ENCODE results near the gene APLF. TPM values are rescaled to one million over a fixed set of nuclear protein-coding genes. Genes with fewer than 3 reads are reported as not detected.
"Not testable (repeated sequence)": the region's sequence is repeated elsewhere in the genome, so short reads cannot be mapped to it uniquely, and the experiment has no call there.

APLF gene
- total RNA-seq, 4 donors from 2014 or later, result 2.9 to 28.5 (median 8.1) TPM

DNA sequence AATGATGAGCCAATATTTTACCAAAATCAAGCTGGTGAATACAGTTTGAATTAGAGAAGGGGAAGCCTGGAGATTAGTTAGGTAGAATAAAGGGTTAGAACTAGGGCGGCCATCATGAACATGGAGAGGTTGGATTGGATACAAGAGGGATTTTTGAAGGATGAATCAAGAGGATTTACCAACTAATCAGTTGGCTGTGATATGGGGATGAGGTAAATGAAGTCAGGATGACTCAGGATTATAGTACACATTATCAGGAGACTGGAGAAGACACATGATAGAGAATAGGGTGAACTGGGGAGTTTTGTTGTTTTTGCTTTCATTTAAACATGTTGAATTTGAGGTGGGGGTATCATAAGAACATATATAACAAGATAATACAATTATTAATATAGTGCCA lies 102.2 kb downstream of the APLF start:
- in situ Hi-C loops (cut with MboI; ENCODE audit: low pct_ligation_motif_present in 1 of 4, low pct_unique_long_range_greater_than_20kb in 1 of 4, low sequenced_read_pairs in 3 of 4) (no loop called here), intact Hi-C loops (cut with DNase I; ENCODE audit: low total_unique reads) (no loop called here)
- Histone ChIP-seq H3K36me3 (no peaks in the 10 kb centered on the region), H3K4me1 (no peaks in the 10 kb centered on the region), H3K9me3 (no peaks in the 10 kb centered on the region), H3K4me3 (no peak overlapping the region), H3K27ac (no peak overlapping the region), H3K27me3 (no peaks in the 10 kb centered on the region)
- TF ChIP-seq EP300 (IDR thresholded peaks at IDR 0.05; ENCODE audit: low read depth), result no peak
- no peak for TF ChIP-seq POLR2A (IDR thresholded peaks at IDR 0.05)
- no peak for TF ChIP-seq POLR2AphosphoS5 (IDR thresholded peaks at IDR 0.05)
- TF ChIP-seq, protein P1, sequence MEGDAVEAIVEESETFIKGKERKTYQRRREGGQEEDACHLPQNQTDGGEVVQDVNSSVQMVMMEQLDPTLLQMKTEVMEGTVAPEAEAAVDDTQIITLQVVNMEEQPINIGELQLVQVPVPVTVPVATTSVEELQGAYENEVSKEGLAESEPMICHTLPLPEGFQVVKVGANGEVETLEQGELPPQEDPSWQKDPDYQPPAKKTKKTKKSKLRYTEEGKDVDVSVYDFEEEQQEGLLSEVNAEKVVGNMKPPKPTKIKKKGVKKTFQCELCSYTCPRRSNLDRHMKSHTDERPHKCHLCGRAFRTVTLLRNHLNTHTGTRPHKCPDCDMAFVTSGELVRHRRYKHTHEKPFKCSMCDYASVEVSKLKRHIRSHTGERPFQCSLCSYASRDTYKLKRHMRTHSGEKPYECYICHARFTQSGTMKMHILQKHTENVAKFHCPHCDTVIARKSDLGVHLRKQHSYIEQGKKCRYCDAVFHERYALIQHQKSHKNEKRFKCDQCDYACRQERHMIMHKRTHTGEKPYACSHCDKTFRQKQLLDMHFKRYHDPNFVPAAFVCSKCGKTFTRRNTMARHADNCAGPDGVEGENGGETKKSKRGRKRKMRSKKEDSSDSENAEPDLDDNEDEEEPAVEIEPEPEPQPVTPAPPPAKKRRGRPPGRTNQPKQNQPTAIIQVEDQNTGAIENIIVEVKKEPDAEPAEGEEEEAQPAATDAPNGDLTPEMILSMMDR (IDR thresholded peaks at IDR 0.05), result no peak
- no peak for DNase-seq
- 97 to 100% methylated on average over 1 of the region's 1 CpG for WGBS, 2 donors (ENCODE audit: low coverage in 1 of 2)

DNA sequence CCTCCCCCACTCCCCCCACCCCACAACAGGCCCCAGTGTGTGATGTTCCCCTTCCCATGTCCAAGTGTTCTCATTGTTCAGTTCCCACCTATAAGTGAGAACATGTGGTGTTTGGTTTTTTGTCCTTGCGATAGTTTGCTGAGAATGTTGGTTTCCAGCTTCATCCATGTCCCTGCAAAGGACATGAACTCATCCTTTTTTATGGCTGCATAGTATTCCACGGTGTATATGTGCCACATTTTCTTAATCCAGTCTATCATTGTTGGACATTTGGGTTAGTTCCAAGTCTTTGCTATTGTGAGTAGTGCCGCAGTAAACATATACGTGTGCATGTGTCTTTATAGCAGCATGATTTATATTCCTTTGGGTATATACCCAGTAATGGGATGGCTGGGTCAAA lies 103.0 kb downstream of the APLF start:
- H3K4me3 ChIP-seq; H3K4me1 ChIP-seq; H3K27me3 ChIP-seq; H3K9me3 ChIP-seq; DNase-seq; intact Hi-C loops (cut with DNase I; ENCODE audit: low total_unique reads); H3K27ac ChIP-seq; in situ Hi-C loops (cut with MboI; ENCODE audit: low pct_ligation_motif_present in 1 of 4, low pct_unique_long_range_greater_than_20kb in 1 of 4, low sequenced_read_pairs in 3 of 4); H3K36me3 ChIP-seq: not testable (repeated sequence)
- WGBS, 2 donors (ENCODE audit: low coverage in 1 of 2), result 89 to 100% methylated on average over 4 of the region's 4 CpGs

DNA sequence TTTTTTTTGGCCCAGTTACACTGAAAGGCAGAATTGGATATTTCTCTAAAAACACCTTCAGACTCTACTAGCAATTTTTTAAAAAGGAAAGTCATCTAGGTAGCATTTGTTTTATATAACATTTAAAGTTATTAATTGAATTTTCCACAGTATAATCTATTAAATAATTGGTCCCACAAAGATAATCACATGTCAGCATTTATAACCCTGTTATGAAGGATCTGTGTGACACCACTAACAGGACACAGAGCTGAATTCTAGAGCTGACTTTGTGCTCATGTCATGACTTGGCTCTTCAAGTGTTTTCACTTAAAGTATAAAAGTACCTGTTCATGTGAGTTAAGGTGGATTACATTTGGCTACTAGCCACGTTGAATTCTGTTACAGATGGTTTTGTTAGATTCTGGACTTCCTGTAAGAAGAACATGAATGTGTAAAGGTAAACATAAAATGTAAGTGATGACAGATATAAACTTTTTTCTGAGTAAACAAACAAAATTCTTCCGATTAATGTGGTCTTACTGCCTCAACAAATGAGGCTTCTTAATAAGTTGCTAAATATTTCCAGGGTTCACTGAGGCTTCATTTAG lies 106.9 kb downstream of the APLF start:
- Histone ChIP-seq H3K27me3 (no peaks in the 10 kb centered on the region), H3K4me3 (no peak overlapping the region), H3K27ac (no peak overlapping the region), H3K36me3 (peaks cover 0 to 5% (median 0%) of the 10 kb centered on the region in 4 donors), H3K9me3 (no peaks in the 10 kb centered on the region), H3K4me1 (no peaks in the 10 kb centered on the region)
- DNase-seq, result no peak
- in situ Hi-C loops (cut with MboI; ENCODE audit: low pct_ligation_motif_present in 1 of 4, low pct_unique_long_range_greater_than_20kb in 1 of 4, low sequenced_read_pairs in 3 of 4) (no loop called here), intact Hi-C loops (cut with DNase I; ENCODE audit: low total_unique reads) (no loop called here)
- TF ChIP-seq POLR2AphosphoS5 (IDR thresholded peaks at IDR 0.05), result no peak
- TF ChIP-seq EP300 (IDR thresholded peaks at IDR 0.05; ENCODE audit: low read depth), result no peak
- WGBS, 2 donors (ENCODE audit: low coverage in 1 of 2), result 37 to 52% methylated on average over 2 of the region's 2 CpGs

DNA sequence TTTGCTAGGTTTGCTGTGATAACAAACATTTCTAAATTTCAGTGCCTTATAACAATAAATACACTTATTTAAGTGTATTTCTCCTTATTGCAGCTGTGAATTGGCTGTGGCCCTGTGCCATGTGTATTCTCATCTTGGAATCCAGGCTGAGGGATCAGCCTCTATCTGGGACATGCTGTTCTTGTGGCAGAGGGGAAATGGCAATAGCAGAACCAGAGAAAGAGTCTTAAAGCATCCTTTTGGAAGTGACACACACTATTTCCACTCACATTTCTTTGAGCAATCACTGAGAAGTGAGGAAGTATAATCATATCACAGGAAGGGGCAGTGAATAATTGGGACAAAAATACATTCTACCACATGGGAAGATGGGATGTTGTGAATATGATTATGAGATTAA lies 109.8 kb downstream of the APLF start:
- no peak overlapping the region for H3K27ac ChIP-seq
- no peak overlapping the region for H3K4me3 ChIP-seq
- no peaks in the 10 kb centered on the region for H3K9me3 ChIP-seq
- no peak for DNase-seq
- in situ Hi-C loops (cut with MboI; ENCODE audit: low pct_ligation_motif_present in 1 of 4, low pct_unique_long_range_greater_than_20kb in 1 of 4, low sequenced_read_pairs in 3 of 4) (no loop called here), intact Hi-C loops (cut with DNase I; ENCODE audit: low total_unique reads) (no loop called here)
- H3K27me3 ChIP-seq, result no peaks in the 10 kb centered on the region
- TF ChIP-seq, protein P1 (IDR thresholded peaks at IDR 0.05), result no peak
- TF ChIP-seq POLR2AphosphoS5 (IDR thresholded peaks at IDR 0.05), result no peak
- no peak for TF ChIP-seq POLR2A (IDR thresholded peaks at IDR 0.05)
- no peak for TF ChIP-seq EP300 (IDR thresholded peaks at IDR 0.05; ENCODE audit: low read depth)
- H3K36me3 ChIP-seq, result peaks cover 0 to 5% (median 0%) of the 10 kb centered on the region in 4 donors
- H3K4me1 ChIP-seq, result no peaks in the 10 kb centered on the region

DNA sequence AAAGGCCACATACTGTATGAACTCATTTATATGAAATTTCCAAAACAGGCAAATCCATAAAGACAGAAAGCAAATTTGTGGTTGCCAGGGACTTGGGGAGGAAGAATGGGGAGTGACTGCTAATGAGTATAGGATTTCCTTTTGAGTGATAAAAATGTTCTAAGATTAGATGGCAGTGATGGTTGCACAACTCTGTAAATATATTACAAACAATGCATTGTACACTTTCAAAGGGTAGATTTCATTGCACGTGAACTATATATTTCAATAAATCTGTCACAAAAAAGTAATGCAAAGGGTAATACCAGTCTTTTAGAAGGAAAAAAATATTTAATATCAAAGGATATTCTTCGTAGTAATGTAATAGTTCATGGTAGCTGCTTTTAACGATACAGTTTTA lies 112.3 kb downstream of the APLF start:
- intact Hi-C loops (cut with DNase I; ENCODE audit: low total_unique reads) (no loop called here), in situ Hi-C loops (cut with MboI; ENCODE audit: low pct_ligation_motif_present in 1 of 4, low pct_unique_long_range_greater_than_20kb in 1 of 4, low sequenced_read_pairs in 3 of 4) (no loop called here)
- Histone ChIP-seq H3K36me3 (peaks cover 0 to 5% (median 0%) of the 10 kb centered on the region in 4 donors), H3K27ac (no peak overlapping the region), H3K27me3 (no peaks in the 10 kb centered on the region), H3K9me3 (no peaks in the 10 kb centered on the region), H3K4me3 (no peak overlapping the region), H3K4me1 (no peaks in the 10 kb centered on the region)
- TF ChIP-seq, protein P1 (IDR thresholded peaks at IDR 0.05), result no peak
- no peak for TF ChIP-seq EP300 (IDR thresholded peaks at IDR 0.05; ENCODE audit: low read depth)
- no peak for TF ChIP-seq POLR2A (IDR thresholded peaks at IDR 0.05)
- TF ChIP-seq POLR2AphosphoS5 (IDR thresholded peaks at IDR 0.05), result no peak
- DNase-seq, result no peak
- 89 to 90% methylated on average over 3 of the region's 3 CpGs for WGBS, 2 donors (ENCODE audit: low coverage in 1 of 2)
